GM12875 (cell line): ENCODE data around the gene C1QTNF8.

Source experiments
- H3K4me3 ChIP-seq: one replicate; pipeline ENCODE4 v1.5.1; 2011; ENCODE audit warnings: low read depth, low read length, control low read depth
- CTCF ChIP-seq: IDR thresholded peaks from 2 replicates; pipeline ENCODE4 v1.5.1; 2011; ENCODE audit warnings: low read depth, mild to moderate bottlenecking, control low read depth, inconsistent platforms, low read length, moderate library complexity, borderline replicate concordance; ENCODE audit not compliant: insufficient read depth

The C1QTNF8 gene

DNA sequence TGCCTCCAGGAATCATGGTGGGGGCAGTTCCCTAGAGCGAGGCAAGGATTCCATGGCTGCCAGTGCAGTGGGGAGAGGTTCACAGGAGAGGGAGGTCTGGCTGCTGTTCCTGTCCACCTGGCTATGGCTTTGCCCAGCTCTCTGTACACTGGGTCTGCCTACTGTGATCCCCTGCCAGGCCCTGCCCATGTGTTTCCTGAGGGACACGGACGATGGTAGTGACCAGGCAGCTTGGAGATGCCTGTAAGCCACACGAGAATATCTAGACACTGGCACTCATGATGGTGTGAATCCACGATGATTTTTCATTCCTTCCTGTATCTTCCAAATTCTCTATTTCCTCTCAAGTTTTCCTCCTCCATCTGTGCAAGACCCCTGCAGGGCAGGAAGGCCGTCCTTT lies 11.1 kb downstream of the C1QTNF8 start:
- H3K4me3 ChIP-seq = no peak overlapping the region
- no peak for TF ChIP-seq CTCF

- no peak overlapping the region for H3K4me3 ChIP-seq
- TF ChIP-seq CTCF = no peak
These were observed 12.9 kb downstream of the C1QTNF8 start for GRCh38 chr16:1082952-1083675.

- TF ChIP-seq CTCF = no peak
- no peak overlapping the region for H3K4me3 ChIP-seq
These were observed 13.6 kb downstream of the C1QTNF8 start for GRCh38 chr16:1082266-1082951.

GRCh38 chr16:1081734-1082265 lies 14.2 kb downstream of the C1QTNF8 start:
- H3K4me3 ChIP-seq = no peak overlapping the region
- no peak for TF ChIP-seq CTCF

DNA sequence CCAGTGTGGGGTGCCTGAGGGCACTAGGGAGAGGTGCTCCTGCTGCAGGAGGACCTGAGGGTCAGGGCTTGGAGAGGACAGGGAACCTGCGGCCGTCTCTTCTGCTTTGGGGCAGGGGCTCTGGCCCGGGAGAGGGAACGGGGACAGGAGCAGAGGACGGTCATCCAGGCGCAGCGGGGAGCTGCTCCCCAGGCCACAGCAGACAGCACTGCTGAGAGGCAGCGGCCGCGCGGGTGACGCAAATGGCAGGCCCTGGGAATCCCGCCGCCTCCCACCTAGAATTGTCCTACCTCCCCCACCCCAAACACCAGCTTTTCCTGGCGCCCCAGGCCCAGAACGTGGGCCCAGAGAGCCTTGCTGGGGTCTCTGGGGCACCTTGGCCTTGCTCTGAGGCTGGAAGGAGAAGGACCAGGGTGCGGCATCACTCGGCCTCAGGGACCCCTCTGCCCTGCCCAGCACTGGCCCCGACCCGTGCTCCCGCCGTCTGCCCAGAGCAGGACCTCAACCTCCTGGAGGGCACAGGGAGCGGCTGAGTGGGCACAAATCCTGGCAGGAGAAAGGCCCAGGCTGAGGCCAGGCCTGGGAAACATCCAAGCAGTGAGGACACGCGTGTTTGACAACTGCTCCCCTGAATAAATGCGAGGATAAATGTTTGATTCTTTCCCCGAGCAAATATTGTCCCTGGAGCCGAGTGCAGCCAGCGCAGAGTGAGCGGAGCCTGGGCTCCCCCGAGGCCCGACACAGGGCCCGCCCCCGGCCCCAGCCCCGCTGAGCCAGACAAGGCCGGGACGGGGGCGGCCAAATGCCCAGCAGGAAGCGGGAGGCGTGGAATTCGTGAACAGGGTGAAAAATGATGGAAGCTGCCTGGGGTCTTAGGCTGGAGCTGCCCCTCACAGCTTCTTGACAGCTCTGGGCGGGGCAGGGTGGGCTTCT lies 15.0 kb downstream of the C1QTNF8 start:
- no peak overlapping the region for H3K4me3 ChIP-seq
- TF ChIP-seq CTCF = no peak

DNA sequence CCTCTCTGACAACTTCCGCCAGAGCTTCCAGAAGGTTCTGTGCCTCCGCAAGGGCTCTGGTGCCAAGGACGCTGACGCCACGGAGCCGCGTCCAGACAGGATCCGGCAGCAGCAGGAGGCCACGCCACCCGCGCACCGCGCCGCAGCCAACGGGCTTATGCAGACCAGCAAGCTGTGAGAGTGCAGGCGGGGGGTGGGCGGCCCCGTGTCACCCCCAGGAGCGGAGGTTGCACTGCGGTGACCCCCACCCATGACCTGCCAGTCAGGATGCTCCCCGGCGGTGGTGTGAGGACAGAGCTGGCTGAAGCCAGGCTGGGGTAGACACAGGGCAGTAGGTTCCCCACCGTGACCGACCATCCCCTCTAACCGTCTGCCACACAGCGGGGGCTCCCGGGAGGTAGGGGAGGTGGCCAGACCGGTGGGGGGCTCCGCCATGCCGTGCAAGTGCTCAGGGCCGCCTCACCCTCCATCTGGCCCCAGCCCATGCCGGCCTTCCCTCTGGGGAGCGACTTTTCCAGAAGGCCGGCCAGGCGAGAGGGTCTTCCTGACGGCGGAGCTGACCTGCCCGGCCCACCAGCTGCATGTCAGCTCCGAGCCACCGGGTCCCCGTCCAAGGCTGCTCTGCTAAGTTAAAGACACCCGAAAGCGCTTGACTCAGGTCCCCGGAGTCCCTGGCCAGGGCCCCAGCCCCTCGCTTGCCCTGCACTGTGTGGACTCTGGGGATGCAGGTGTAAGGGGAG lies 16.1 kb downstream of the C1QTNF8 start:
- no peak for TF ChIP-seq CTCF
- no peak overlapping the region for H3K4me3 ChIP-seq
